HL-60 (cell line): ENCODE data around the gene PKD2.
A peak's percentile ranks its signal among the peaks of the same experiment; 100 is the strongest.

Source experiments
- DNase-seq, 2 experiments: peaks; one replicate each; pipeline ENCODE4 v3.0.0-alpha.2; 2010 to 2020; ENCODE audit warnings: low read depth in 1 of 2, low spot score in 1 of 2
- H3K27ac ChIP-seq: fragments of 250-450 bp; sonication (Bioruptor Pico); replicated peaks from 2 replicates; pipeline ENCODE4 v1.5.1; 2020; ENCODE audit warnings: mild to moderate bottlenecking, moderate library complexity
- H3K27me3 ChIP-seq: fragments of 250-450 bp; sonication (Bioruptor Pico); 2 replicates; pipeline ENCODE4 v1.5.1; 2021; ENCODE audit warnings: mild to moderate bottlenecking, moderate library complexity; ENCODE audit not compliant: insufficient read depth, poor library complexity, severe bottlenecking
- H3K4me3 ChIP-seq: replicated peaks from 2 replicates; pipeline ENCODE4 v1.5.1; 2011; ENCODE audit warnings: mild to moderate bottlenecking, control low read depth, low read length; ENCODE audit not compliant: insufficient read depth
- CTCF ChIP-seq: IDR thresholded peaks from one replicate; pipeline ENCODE4 v1.5.1; 2011; ENCODE audit warnings: low read length, control low read depth, inconsistent platforms; ENCODE audit not compliant: insufficient read depth
- GABPA ChIP-seq: IDR thresholded peaks from 2 replicates; pipeline ENCODE4 v1.6.1; 2012; ENCODE audit warnings: low read depth
- POLR2AphosphoS5 ChIP-seq: IDR thresholded peaks from 2 replicates; pipeline ENCODE4 v1.6.1; 2012; ENCODE audit warnings: low read depth
- REST ChIP-seq: IDR thresholded peaks from 2 replicates; pipeline ENCODE4 v1.6.1; 2012; ENCODE audit warnings: low read depth; ENCODE audit not compliant: insufficient replicate concordance
- SPI1 ChIP-seq: IDR thresholded peaks from 2 replicates; pipeline ENCODE4 v1.6.1; 2012; ENCODE audit warnings: low read depth, mild to moderate bottlenecking, borderline replicate concordance

PKD2 gene

GRCh38 chr4:87971866-87972265 lies 35.6 kb upstream of the PKD2 start:
- Histone ChIP-seq H3K27ac (no peak overlapping the region), H3K4me3 (no peak overlapping the region), H3K27me3 (peaks cover 8% of the 10 kb centered on the region)
- DNase-seq = no peak
- TF ChIP-seq GABPA = no peak

- DNase-seq = peak in 1 of 2 experiments; percentile 34
- TF ChIP-seq CTCF = peak; percentile 73
- no peak for TF ChIP-seq POLR2AphosphoS5
- Histone ChIP-seq H3K4me3 (no peak overlapping the region), H3K27me3 (peaks cover 10% of the 10 kb centered on the region), H3K27ac (no peak overlapping the region)
These were observed 33.9 kb upstream of the PKD2 start for GRCh38 chr4:87973283-87974169.

DNA sequence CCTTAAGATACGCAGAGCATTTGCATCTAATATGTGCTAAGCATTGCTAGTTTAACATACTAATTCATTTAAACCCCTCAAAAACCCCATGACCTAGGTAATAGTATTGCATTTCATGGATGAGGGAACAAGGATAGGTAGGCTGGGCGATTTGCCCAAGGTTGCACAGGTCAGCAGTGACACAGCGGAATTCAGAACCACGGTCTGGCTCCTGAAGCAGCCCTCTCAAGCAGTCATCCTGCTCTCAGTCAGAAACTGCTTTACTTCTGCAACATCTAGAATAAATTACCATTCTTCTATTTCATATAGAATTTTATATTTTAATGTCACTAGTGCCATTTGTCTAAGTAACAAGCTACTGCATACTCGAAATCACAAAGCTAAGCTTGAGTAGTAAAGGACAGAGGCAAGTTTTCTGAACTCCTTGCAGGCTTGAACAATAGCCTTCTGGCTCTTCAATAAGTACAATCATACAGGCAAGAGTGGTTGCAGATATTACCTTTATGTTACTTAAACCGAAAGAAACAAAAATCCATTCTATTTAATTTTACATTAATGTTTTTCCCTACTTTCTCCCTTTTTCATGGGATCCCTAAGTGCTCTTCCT lies 32.5 kb upstream of the PKD2 start:
- Histone ChIP-seq H3K27me3 (peaks cover 10% of the 10 kb centered on the region), H3K27ac (no peak overlapping the region), H3K4me3 (no peak overlapping the region)
- DNase-seq = no peak
- no peak; the same call in 1 of the 2 replicates for TF ChIP-seq POLR2AphosphoS5
- TF ChIP-seq CTCF = no peak
- TF ChIP-seq REST = no peak
- no peak for TF ChIP-seq SPI1
- no peak for TF ChIP-seq GABPA

GRCh38 chr4:87975466-87975865 lies 32.0 kb upstream of the PKD2 start, which contains the start of gene SPP1:
SPP1 (plus strand) TSS chr4:87975714; CDS start chr4:87976896, 1,182 bp downstream.
- DNase-seq = peak; percentile 7 to 81
- TF ChIP-seq CTCF (no peak), POLR2AphosphoS5 (peak; percentile 67), GABPA (no peak), SPI1 (peak; percentile 73; the same call in 1 of the 2 replicates)
- no peak within 1 kb of the TSS for H3K27ac ChIP-seq

More at GRCh38 chr4:87975466-87975865, 32.0 kb upstream of the PKD2 start, which contains the start of gene SPP1:
- H3K4me3 ChIP-seq = no peak within 1 kb of the TSS
- peaks cover 10% of the 10 kb centered on the region for H3K27me3 ChIP-seq
